OCI-LY7 (cell line): Measurements from ENCODE around the gene MRPL53. TPM values are rescaled to one million over a fixed set of nuclear protein-coding genes. Genes with fewer than 3 reads are reported as not detected.
A peak's percentile ranks its signal among the peaks of the same experiment; 100 is the strongest.

Experiments
- BruUV-seq: library from RNA; stranded (reverse); fragments of 400-500 nt; replicated peaks from 2 replicates; lab custom pipeline; 2021; lab: Mats Ljungman, UMichigan
- CTCF ChIA-PET: fragments of 300-600 bp; sonication (Branson Sonifier 250); formaldehyde crosslinking; loops from one replicate; lab custom pipeline; 2022; ENCODE audit warnings: antibody characterized with exemption; ENCODE audit not compliant: unreplicated experiment; lab: Charles Lee
- POLR2A ChIA-PET: fragments of 300-600 bp; sonication (Branson Sonifier 250); formaldehyde crosslinking; loops from one replicate; lab custom pipeline; 2022; ENCODE audit warnings: antibody characterized with exemption; lab: Charles Lee
- DNase-seq: peaks from one replicate; pipeline ENCODE4 v3.0.0-alpha.2; 2015; ENCODE audit warnings: low spot score
- H2AFZ ChIP-seq: fragments of 200-600 bp; sonication (generic), shearing (Covaris generic); 2 replicates; pipeline ENCODE4 v1.6.1; 2014; ENCODE audit warnings: mild to moderate bottlenecking, antibody characterized with exemption, low read length, moderate library complexity
- H3K27ac ChIP-seq: fragments of 200-600 bp; sonication (generic); 2 replicates; pipeline ENCODE4 v1.5.1; 2014; ENCODE audit warnings: mixed run types, low read depth, mild to moderate bottlenecking, moderate library complexity, low read length, inconsistent platforms; ENCODE audit not compliant: poor library complexity, severe bottlenecking
- H3K36me3 ChIP-seq: fragments of 200-600 bp; sonication (generic); 2 replicates; pipeline ENCODE4 v1.6.1; 2014; ENCODE audit warnings: mild to moderate bottlenecking, antibody characterized with exemption, low read length, moderate library complexity, mixed read lengths; ENCODE audit not compliant: insufficient read depth
- H3K4me1 ChIP-seq: fragments of 200-600 bp; sonication (generic); 2 replicates; pipeline ENCODE4 v1.5.1; 2014; ENCODE audit warnings: mild to moderate bottlenecking, low read length; ENCODE audit not compliant: insufficient read depth, poor library complexity, severe bottlenecking
- H3K4me2 ChIP-seq: fragments of 200-600 bp; sonication (generic); 2 replicates; pipeline ENCODE4 v1.6.1; 2014; ENCODE audit warnings: mild to moderate bottlenecking, low read length
- H3K4me3 ChIP-seq: fragments of 200-600 bp; sonication (generic); 2 replicates; pipeline ENCODE4 v1.5.1; 2014; ENCODE audit warnings: mild to moderate bottlenecking, low read depth, low read length; ENCODE audit not compliant: poor library complexity, severe bottlenecking
- H3K79me2 ChIP-seq: fragments of 200-600 bp; sonication (generic); 2 replicates; pipeline ENCODE4 v1.6.1; 2016; ENCODE audit warnings: low read depth, mild to moderate bottlenecking, low read length, moderate library complexity, mixed read lengths; ENCODE audit not compliant: insufficient read depth
- H3K9me2 ChIP-seq: fragments of 200-600 bp; sonication (generic); 2 replicates; pipeline ENCODE4 v1.6.1; 2016; ENCODE audit warnings: mild to moderate bottlenecking, low read length, mixed read lengths; ENCODE audit not compliant: insufficient read depth
- H3K9me3 ChIP-seq: fragments of 200-600 bp; sonication (generic); 2 replicates; pipeline ENCODE4 v1.6.1; 2014; ENCODE audit warnings: mild to moderate bottlenecking, mixed run types, low read length, mixed read lengths
- H4K20me1 ChIP-seq: fragments of 200-600 bp; sonication (generic); 2 replicates; pipeline ENCODE4 v1.6.1; 2014; ENCODE audit warnings: mild to moderate bottlenecking, antibody characterized with exemption, low read length, moderate library complexity, mixed read lengths; ENCODE audit not compliant: insufficient read depth
- EZH2phosphoT487 ChIP-seq: fragments of 200-600 bp; sonication (generic); IDR thresholded peaks from 2 replicates; pipeline ENCODE4 v1.6.1; 2018; ENCODE audit warnings: low read depth, borderline replicate concordance, mild to moderate bottlenecking, mixed run types, antibody characterized with exemption, low read length, moderate library complexity, mixed read lengths
- intact Hi-C: fragments of 100-400 bp; cut with micrococcal nuclease; formaldehyde crosslinking; loops from one replicate; pipeline ENCODE4 v1.10.0; 2022; ENCODE audit not compliant: unreplicated experiment
- total RNA-seq, 2 experiments: library from RNA; depleted of rRNA in 1 of 2; stranded (reverse); fragments of >200 nt in 1 of 2; shearing (Covaris generic) in 1 of 2; gene quantifications; 2 replicates each; pipeline ENCODE4 v1.2.3, GENCODE V29; 2014 to 2022
- TF ChIP-seq, protein P1 (sequence below): fragments of 200-600 bp; sonication (generic); conservative IDR thresholded peaks from 2 replicates; pipeline ENCODE4 v1.5.1; 2014; ENCODE audit warnings: mild to moderate bottlenecking, antibody characterized with exemption, low read length, moderate library complexity, mixed read lengths

The MRPL53 gene
- total RNA-seq, 2 experiments from 2014 or later, result 85.7 to 102 TPM

DNA sequence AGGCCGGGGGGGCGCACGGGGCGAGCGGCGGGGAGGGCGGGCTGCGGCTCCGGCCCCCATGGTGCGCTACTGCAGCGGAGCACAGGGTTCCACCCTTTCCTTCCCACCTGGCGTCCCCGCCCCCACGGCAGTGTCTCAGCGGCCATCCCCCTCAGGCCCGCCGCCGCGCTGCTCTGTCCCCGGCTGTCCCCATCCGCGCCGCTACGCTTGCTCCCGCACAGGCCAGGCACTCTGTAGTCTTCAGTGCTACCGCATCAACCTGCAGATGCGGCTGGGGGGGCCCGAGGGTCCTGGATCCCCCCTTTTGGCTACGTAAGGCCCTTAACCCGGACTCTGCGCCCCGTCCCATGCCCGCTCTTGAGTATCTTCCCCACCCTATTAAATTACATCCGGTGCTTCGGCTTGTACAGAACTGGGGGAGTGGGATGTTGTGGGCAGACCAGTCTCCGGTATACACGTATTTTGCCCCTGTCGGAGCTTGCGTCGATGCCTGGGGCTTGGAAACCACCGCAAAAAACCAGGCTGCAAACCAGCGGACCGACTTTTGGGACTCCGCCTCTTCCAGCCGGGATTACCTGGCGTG is 14.8 kb downstream of the MRPL53 start:
- no TSS peak for BruUV-seq
- H3K9me2 ChIP-seq, result no peaks in the 10 kb centered on the region
- CTCF ChIA-PET, result interaction anchor here (0.8 to 1.0 kb wide), 2 partner anchors 15 to 21 kb away, joined by 5 to 6 read pairs; no protein-coding TSS in a partner anchor
- H3K9me3 ChIP-seq, result no peaks in the 10 kb centered on the region
- peak overlapping the region; percentile 98 for H3K4me3 ChIP-seq
- TF ChIP-seq, protein P1, sequence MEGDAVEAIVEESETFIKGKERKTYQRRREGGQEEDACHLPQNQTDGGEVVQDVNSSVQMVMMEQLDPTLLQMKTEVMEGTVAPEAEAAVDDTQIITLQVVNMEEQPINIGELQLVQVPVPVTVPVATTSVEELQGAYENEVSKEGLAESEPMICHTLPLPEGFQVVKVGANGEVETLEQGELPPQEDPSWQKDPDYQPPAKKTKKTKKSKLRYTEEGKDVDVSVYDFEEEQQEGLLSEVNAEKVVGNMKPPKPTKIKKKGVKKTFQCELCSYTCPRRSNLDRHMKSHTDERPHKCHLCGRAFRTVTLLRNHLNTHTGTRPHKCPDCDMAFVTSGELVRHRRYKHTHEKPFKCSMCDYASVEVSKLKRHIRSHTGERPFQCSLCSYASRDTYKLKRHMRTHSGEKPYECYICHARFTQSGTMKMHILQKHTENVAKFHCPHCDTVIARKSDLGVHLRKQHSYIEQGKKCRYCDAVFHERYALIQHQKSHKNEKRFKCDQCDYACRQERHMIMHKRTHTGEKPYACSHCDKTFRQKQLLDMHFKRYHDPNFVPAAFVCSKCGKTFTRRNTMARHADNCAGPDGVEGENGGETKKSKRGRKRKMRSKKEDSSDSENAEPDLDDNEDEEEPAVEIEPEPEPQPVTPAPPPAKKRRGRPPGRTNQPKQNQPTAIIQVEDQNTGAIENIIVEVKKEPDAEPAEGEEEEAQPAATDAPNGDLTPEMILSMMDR, result no peak
- no peak for TF ChIP-seq EZH2phosphoT487
- intact Hi-C loops, result loop anchor here (1.0 kb wide), 2 partner anchors 26 to 72 kb away; partner anchors contain the start of genes AUP1, HTRA2 and TTC31
- peak overlapping the region; percentile 83 for H3K4me2 ChIP-seq
- peaks cover 28% of the 10 kb centered on the region for H3K36me3 ChIP-seq
- H4K20me1 ChIP-seq, result no peaks in the 10 kb centered on the region
- H3K27ac ChIP-seq, result peak overlapping the region; percentile 92
- peak; percentile 90 for DNase-seq
- peaks cover 22% of the 10 kb centered on the region for H3K79me2 ChIP-seq
- POLR2A ChIA-PET, result interaction anchor here (0.6 to 3.1 kb wide), 16 partner anchors 9 to 1074 kb away, joined by 3 to 25 read pairs (median 4); partner anchors contain the start of genes CCDC142, MRPL53, RTKN and TTC31
- H3K4me1 ChIP-seq, result peaks cover 36% of the 10 kb centered on the region
- peak overlapping the region; percentile 77 for H2AFZ ChIP-seq

DNA sequence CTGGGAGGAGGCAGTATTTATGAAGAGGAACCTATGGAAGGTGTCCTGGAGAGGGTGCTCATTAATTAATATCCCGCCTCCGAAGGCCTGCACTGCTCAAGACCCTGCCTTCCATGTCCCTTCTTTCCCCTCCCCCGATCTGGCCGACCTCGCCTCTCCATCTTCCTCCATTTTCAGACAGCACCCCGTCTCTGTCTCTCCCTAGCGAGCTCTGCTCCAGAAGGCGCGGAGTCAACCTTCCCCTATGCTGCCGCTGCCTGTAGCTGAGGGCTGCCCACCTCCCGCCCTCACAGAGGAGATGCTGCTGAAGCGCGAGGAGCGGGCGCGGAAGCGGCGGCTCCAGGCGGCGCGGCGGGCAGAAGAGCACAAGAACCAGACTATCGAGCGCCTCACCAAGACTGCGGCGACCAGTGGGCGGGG is 15.3 kb downstream of the MRPL53 start:
- ChIA-PET CTCF (interaction anchor here (0.8 kb wide), 1 partner anchor 22 kb away, joined by 5 read pairs; no protein-coding TSS in a partner anchor), POLR2A (interaction anchor here (0.5 to 3.1 kb wide), 12 partner anchors 8 to 276 kb away, joined by 3 to 25 read pairs (median 4); partner anchors contain the start of genes CCDC142, MOGS, MRPL53 and RTKN)
- Histone ChIP-seq H3K4me1 (peaks cover 41% of the 10 kb centered on the region), H3K9me3 (no peaks in the 10 kb centered on the region), H3K9me2 (no peaks in the 10 kb centered on the region), H3K36me3 (peaks cover 23% of the 10 kb centered on the region), H3K4me3 (peak overlapping the region; percentile 98), H3K79me2 (peaks cover 22% of the 10 kb centered on the region), H3K27ac (peak overlapping the region; percentile 92), H3K4me2 (peak overlapping the region; percentile 83), H2AFZ (no peak overlapping the region), H4K20me1 (no peaks in the 10 kb centered on the region)
- DNase-seq, result no peak
- intact Hi-C loops, result loop anchor here (1.0 kb wide), 2 partner anchors 26 to 72 kb away; partner anchors contain the start of genes AUP1, HTRA2 and TTC31
- no TSS peak for BruUV-seq
- no peak for TF ChIP-seq EZH2phosphoT487
- TF ChIP-seq, protein P1, result no peak
